IPS-15b (cell line): ENCODE data around the gene B4GALT5.
"Not testable (repeated sequence)": the region's sequence is repeated elsewhere in the genome, so short reads cannot be mapped to it uniquely, and the experiment has no call there.

Experiments
- H3K27me3 ChIP-seq: one replicate; pipeline ENCODE4 v1.6.1; 2013; ENCODE audit warnings: low read length; ENCODE audit not compliant: control insufficient read depth, insufficient read depth
- H3K36me3 ChIP-seq: one replicate; pipeline ENCODE4 v1.6.1; 2013; ENCODE audit warnings: low read length; ENCODE audit not compliant: control insufficient read depth, insufficient read depth
- H3K4me1 ChIP-seq: one replicate; pipeline ENCODE4 v1.6.1; 2013; ENCODE audit warnings: mild to moderate bottlenecking, low read length; ENCODE audit not compliant: control insufficient read depth, insufficient read depth
- H3K4me3 ChIP-seq: one replicate; pipeline ENCODE4 v1.5.1; 2013; ENCODE audit warnings: low read depth, low read length
- H3K9ac ChIP-seq: one replicate; pipeline ENCODE4 v1.6.1; 2013; ENCODE audit warnings: low read depth, mild to moderate bottlenecking, low read length
- H3K9me3 ChIP-seq: one replicate; pipeline ENCODE4 v1.6.1; 2013; ENCODE audit warnings: mild to moderate bottlenecking, low read length; ENCODE audit not compliant: control insufficient read depth, insufficient read depth

Gene B4GALT5

GRCh38 chr20:49629606-49630005 is 84.1 kb downstream of the B4GALT5 start:
- Histone ChIP-seq H3K4me1 (peaks cover 40% of the 10 kb centered on the region), H3K9me3 (no peaks in the 10 kb centered on the region), H3K9ac (no peak overlapping the region), H3K36me3 (no peaks in the 10 kb centered on the region), H3K4me3 (no peak overlapping the region), H3K27me3 (no peaks in the 10 kb centered on the region)

GRCh38 chr20:49628280-49628679 is 85.4 kb downstream of the B4GALT5 start:
- not testable (repeated sequence) for H3K36me3 ChIP-seq
- H3K4me1 ChIP-seq, result peaks cover 31% of the 10 kb centered on the region

GRCh38 chr20:49627329-49627761 is 86.3 kb downstream of the B4GALT5 start:
- Histone ChIP-seq H3K9ac (no peak overlapping the region), H3K9me3 (no peaks in the 10 kb centered on the region), H3K4me3 (no peak overlapping the region), H3K27me3 (no peaks in the 10 kb centered on the region), H3K36me3 (no peaks in the 10 kb centered on the region), H3K4me1 (peaks cover 22% of the 10 kb centered on the region)

More at GRCh38 chr20:49628280-49628679, 85.4 kb downstream of the B4GALT5 start:
- H3K4me3 ChIP-seq, H3K27me3 ChIP-seq, H3K9me3 ChIP-seq, H3K9ac ChIP-seq: not testable (repeated sequence)

- not testable (repeated sequence) for H3K9me3 ChIP-seq, H3K4me3 ChIP-seq, H3K27me3 ChIP-seq, H3K9ac ChIP-seq, H3K36me3 ChIP-seq, H3K4me1 ChIP-seq
Measured at GRCh38 chr20:49624988-49625387, 88.7 kb downstream of the B4GALT5 start.

- Histone ChIP-seq H3K4me1 (peaks cover 6% of the 10 kb centered on the region), H3K4me3 (no peak overlapping the region), H3K9me3 (no peaks in the 10 kb centered on the region), H3K27me3 (no peaks in the 10 kb centered on the region), H3K9ac (no peak overlapping the region), H3K36me3 (no peaks in the 10 kb centered on the region)
Measured at GRCh38 chr20:49624317-49624716, 89.4 kb downstream of the B4GALT5 start.

GRCh38 chr20:49622243-49622642 is 91.4 kb downstream of the B4GALT5 start:
- H3K9me3 ChIP-seq, result no peaks in the 10 kb centered on the region
- H3K4me1 ChIP-seq, result peaks cover 6% of the 10 kb centered on the region
- H3K9ac ChIP-seq, result no peak overlapping the region
- H3K27me3 ChIP-seq, result no peaks in the 10 kb centered on the region
- no peaks in the 10 kb centered on the region for H3K36me3 ChIP-seq
- H3K4me3 ChIP-seq, result no peak overlapping the region

- H3K9me3 ChIP-seq, result no peaks in the 10 kb centered on the region
- H3K4me3 ChIP-seq, result no peak overlapping the region
- H3K9ac ChIP-seq, result no peak overlapping the region
- no peaks in the 10 kb centered on the region for H3K27me3 ChIP-seq
- H3K4me1 ChIP-seq, result peaks cover 2% of the 10 kb centered on the region
- H3K36me3 ChIP-seq, result no peaks in the 10 kb centered on the region
Measured at GRCh38 chr20:49620364-49621240, 93.1 kb downstream of the B4GALT5 start.

- H3K4me1 ChIP-seq, result no peaks in the 10 kb centered on the region
- H3K9me3 ChIP-seq, result no peaks in the 10 kb centered on the region
- no peaks in the 10 kb centered on the region for H3K36me3 ChIP-seq
- H3K27me3 ChIP-seq, result no peaks in the 10 kb centered on the region
- no peak overlapping the region for H3K9ac ChIP-seq
- H3K4me3 ChIP-seq, result no peak overlapping the region
Measured at GRCh38 chr20:49619113-49620048, 94.3 kb downstream of the B4GALT5 start.

GRCh38 chr20:49618289-49618688 is 95.4 kb downstream of the B4GALT5 start:
- Histone ChIP-seq H3K36me3 (no peaks in the 10 kb centered on the region), H3K9me3 (no peaks in the 10 kb centered on the region), H3K27me3 (no peaks in the 10 kb centered on the region), H3K9ac (no peak overlapping the region), H3K4me3 (no peak overlapping the region), H3K4me1 (no peaks in the 10 kb centered on the region)

GRCh38 chr20:49617394-49617793 is 96.3 kb downstream of the B4GALT5 start:
- H3K9ac ChIP-seq, H3K27me3 ChIP-seq, H3K4me3 ChIP-seq, H3K4me1 ChIP-seq, H3K9me3 ChIP-seq, H3K36me3 ChIP-seq: not testable (repeated sequence)

- H3K4me1 ChIP-seq, result no peaks in the 10 kb centered on the region
- H3K27me3 ChIP-seq, result no peaks in the 10 kb centered on the region
- no peak overlapping the region for H3K4me3 ChIP-seq
- no peaks in the 10 kb centered on the region for H3K36me3 ChIP-seq
- H3K9ac ChIP-seq, result no peak overlapping the region
- no peaks in the 10 kb centered on the region for H3K9me3 ChIP-seq
Measured at GRCh38 chr20:49616154-49617007, 97.3 kb downstream of the B4GALT5 start.
